HG03175 (cell line): ENCODE data around the gene ZNF451.
"Not testable (repeated sequence)": the region's sequence is repeated elsewhere in the genome, so short reads cannot be mapped to it uniquely, and the experiment has no call there.

Experiments
- ATAC-seq: cut with Tn5 transposase; IDR thresholded peaks from one replicate; pipeline ENCODE4 v1.9.1; 2021; ENCODE audit warnings: mild to moderate bottlenecking, moderate library complexity; ENCODE audit not compliant: unreplicated experiment

The ZNF451 gene

GRCh38 chr6:57089687-57090457, at the start of gene ZNF451:
Gene ZNF451, plus strand, starts transcription at chr6:57090188. Its CDS starts 66 bp downstream, at chr6:57090254.
- ATAC-seq = peak; percentile 93

- ATAC-seq = not testable (repeated sequence)
Measured at GRCh38 chr6:57044061-57044460, 45.9 kb upstream of the ZNF451 start.

GRCh38 chr6:57044568-57044967, 45.4 kb upstream of the ZNF451 start:
- no peak for ATAC-seq

- peak; percentile 88 for ATAC-seq
Measured at GRCh38 chr6:57046332-57047256, 43.4 kb upstream of the ZNF451 start, which contains the start of gene KIAA1586. Gene KIAA1586, plus strand, starts transcription at chr6:57046693. Its CDS starts 63 bp downstream, at chr6:57046756.

GRCh38 chr6:57047257-57047585, 42.8 kb upstream of the ZNF451 start:
- peak; percentile 19 for ATAC-seq

GRCh38 chr6:57047859-57048258, 42.1 kb upstream of the ZNF451 start:
- not testable (repeated sequence) for ATAC-seq

GRCh38 chr6:57048577-57048976, 41.4 kb upstream of the ZNF451 start:
- ATAC-seq = no peak

- ATAC-seq = no peak
Measured at GRCh38 chr6:57063847-57064246, 26.1 kb upstream of the ZNF451 start.

GRCh38 chr6:57064809-57065208, 25.2 kb upstream of the ZNF451 start:
- ATAC-seq = no peak

- no peak for ATAC-seq
Measured at GRCh38 chr6:57068061-57068460, 21.9 kb upstream of the ZNF451 start.

- no peak for ATAC-seq
Measured at GRCh38 chr6:57069228-57069627, 20.8 kb upstream of the ZNF451 start.

GRCh38 chr6:57069920-57070331, 20.1 kb upstream of the ZNF451 start:
- ATAC-seq = no peak

GRCh38 chr6:57072108-57072507, 17.9 kb upstream of the ZNF451 start:
- ATAC-seq = no peak

- no peak for ATAC-seq
Measured at GRCh38 chr6:57074383-57074782, 15.6 kb upstream of the ZNF451 start.

- no peak for ATAC-seq
Measured at GRCh38 chr6:57075092-57075491, 14.9 kb upstream of the ZNF451 start.

- ATAC-seq = no peak
Measured at GRCh38 chr6:57078531-57079207, 11.3 kb upstream of the ZNF451 start.

- no peak for ATAC-seq
Measured at GRCh38 chr6:57085471-57085870, 4.5 kb upstream of the ZNF451 start.

- ATAC-seq = no peak
Measured at GRCh38 chr6:57086843-57087242, 3.1 kb upstream of the ZNF451 start.

GRCh38 chr6:57087916-57088315, 2.1 kb upstream of the ZNF451 start:
- no peak for ATAC-seq

GRCh38 chr6:57089265-57089664, 723 bp upstream of the ZNF451 start:
- no peak for ATAC-seq

- ATAC-seq = peak; percentile 16
Measured at GRCh38 chr6:57090458-57091067, 575 bp downstream of the ZNF451 start.
